SK-N-SH (cell line): ENCODE data around the gene GRAMD1B. TPM values are rescaled to one million over a fixed set of nuclear protein-coding genes. Genes with fewer than 3 reads are reported as not detected.

Experiments used
- CTCF ChIA-PET: fragments of 300-600, 350-600 bp; formaldehyde crosslinking; extraction: SDS; loops from one replicate; lab custom pipeline; 2021; lab: Yijun Ruan, JAX
- POLR2A ChIA-PET: fragments of 350-600 bp; sonication (Branson Sonifier 250); formaldehyde crosslinking; extraction: SDS; loops from one replicate; lab custom pipeline; 2020; ENCODE audit warnings: antibody characterized with exemption, inconsistent platforms; lab: Yijun Ruan, JAX
- DNase-seq: peaks from one replicate; pipeline ENCODE4 v3.0.0; 2012
- H2AFZ ChIP-seq: fragments of 200-600 bp; sonication (generic); 2 replicates; pipeline ENCODE4 v1.8.1; 2016; ENCODE audit warnings: antibody characterized with exemption, mild to moderate bottlenecking, low read depth
- H3F3A ChIP-seq: fragments of 200-600 bp; sonication (generic); replicated peaks from 2 replicates; pipeline ENCODE3; 2016; ENCODE audit warnings: antibody characterized with exemption, mild to moderate bottlenecking; ENCODE audit not compliant: insufficient read depth
- H3K27ac ChIP-seq, 2 experiments: fragments of 200-500 bp in 1 of 2; fragments of 200-600 bp in 1 of 2; sonication (Bioruptor generic) in 1 of 2; sonication (generic), shearing (Covaris generic) in 1 of 2; 2 replicates each; pipeline versions ENCODE4 v1.5.1 to v1.6.1; 2014 to 2016; ENCODE audit warnings: low read depth in 2 of 2, inconsistent platforms in 1 of 2, low read length in 1 of 2, mild to moderate bottlenecking in 1 of 2, mixed read lengths in 1 of 2
- H3K27me3 ChIP-seq: fragments of 200-600 bp; sonication (generic), shearing (Covaris generic); 2 replicates; pipeline ENCODE4 v1.6.1; 2016; ENCODE audit warnings: mixed run types; ENCODE audit not compliant: insufficient read depth
- H3K36me3 ChIP-seq, 2 experiments: fragments of 200-500 bp in 1 of 2; fragments of 200-600 bp in 1 of 2; sonication (Bioruptor generic) in 1 of 2; sonication (generic) in 1 of 2; replicated peaks in 1 of 2; 2 replicates each; pipeline versions ENCODE3 to v1.5.1; 2014 to 2016; ENCODE audit warnings: low read length in 1 of 2, mild to moderate bottlenecking in 1 of 2; ENCODE audit not compliant: insufficient read depth in 2 of 2, control insufficient read depth in 1 of 2
- H3K4me1 ChIP-seq, 2 experiments: fragments of 200-500 bp in 1 of 2; fragments of 200-600 bp in 1 of 2; sonication (Bioruptor generic) in 1 of 2; sonication (generic), shearing (Covaris generic) in 1 of 2; 2 replicates each; pipeline versions ENCODE4 v1.5.1 to v1.6.1; 2014 to 2016; ENCODE audit warnings: low read depth in 1 of 2, low read length in 1 of 2, mixed run types in 1 of 2; ENCODE audit not compliant: insufficient read depth in 2 of 2, control insufficient read depth in 1 of 2
- H3K4me2 ChIP-seq: fragments of 200-600 bp; sonication (generic), shearing (Covaris generic); 2 replicates; pipeline ENCODE4 v1.6.1; 2017; ENCODE audit warnings: mixed run types
- H3K4me3 ChIP-seq, 2 experiments: fragments of 200-500 bp in 1 of 2; fragments of 200-600 bp in 1 of 2; sonication (Bioruptor generic) in 1 of 2; sonication (generic), shearing (Covaris generic) in 1 of 2; 2 replicates each; pipeline versions ENCODE4 v1.5.1 to v1.8.1; 2014 to 2016; ENCODE audit warnings: low read depth in 2 of 2, inconsistent platforms in 1 of 2, low read length in 1 of 2, mild to moderate bottlenecking in 1 of 2, mixed read lengths in 1 of 2, moderate library complexity in 1 of 2
- H3K79me2 ChIP-seq: fragments of 200-600 bp; sonication (generic); 2 replicates; pipeline ENCODE4 v1.8.1; 2017; ENCODE audit warnings: mild to moderate bottlenecking; ENCODE audit not compliant: insufficient read depth
- H3K9ac ChIP-seq: fragments of 200-600 bp; sonication (generic); 2 replicates; pipeline ENCODE4 v1.6.1; 2017; ENCODE audit warnings: mixed run types
- H3K9me2 ChIP-seq: fragments of 200-600 bp; sonication (generic); 2 replicates; pipeline ENCODE4 v1.6.1; 2017; ENCODE audit warnings: mixed run types
- H3K9me3 ChIP-seq: fragments of 200-600 bp; sonication (generic); 2 replicates; pipeline ENCODE4 v1.6.1; 2017; ENCODE audit warnings: mixed run types, mild to moderate bottlenecking, moderate library complexity
- H4K20me1 ChIP-seq: fragments of 200-600 bp; sonication (generic); 2 replicates; pipeline ENCODE4 v1.6.1; 2017; ENCODE audit warnings: mild to moderate bottlenecking, mixed run types; ENCODE audit not compliant: insufficient read depth
- CHD2 ChIP-seq: fragments of 150-350 bp; IDR thresholded peaks from 2 replicates; pipeline ENCODE4 v1.6.1; 2018; ENCODE audit warnings: low read length; ENCODE audit not compliant: partially characterized antibody
- CTCF ChIP-seq: fragments of 200-600 bp; sonication (generic); IDR thresholded peaks from 2 replicates; pipeline ENCODE4 v1.6.1; 2017; ENCODE audit warnings: antibody characterized with exemption, mild to moderate bottlenecking, moderate library complexity
- ELF1 ChIP-seq: IDR thresholded peaks from 2 replicates; pipeline ENCODE4 v1.4.0; 2012
- FOSL2 ChIP-seq: IDR thresholded peaks from 2 replicates; pipeline ENCODE4 v1.4.0; 2012; ENCODE audit warnings: low read depth, mild to moderate bottlenecking, moderate library complexity, borderline replicate concordance
- GABPA ChIP-seq: IDR thresholded peaks from 2 replicates; pipeline ENCODE4 v1.4.0; 2012; ENCODE audit warnings: low read depth, mild to moderate bottlenecking
- GATA2 ChIP-seq: sonication (generic); formaldehyde crosslinking; IDR thresholded peaks from 2 replicates; pipeline ENCODE4 v1.5.0; 2020; ENCODE audit warnings: mild to moderate bottlenecking, missing genetic modification reagents
- MAX ChIP-seq: IDR thresholded peaks from 2 replicates; pipeline ENCODE4 v1.4.0; 2012; ENCODE audit warnings: low read depth
- NFIC ChIP-seq: IDR thresholded peaks from 2 replicates; pipeline ENCODE4 v1.4.0; 2012; ENCODE audit warnings: borderline replicate concordance
- PBX3 ChIP-seq: IDR thresholded peaks from 2 replicates; pipeline ENCODE4; 2012
- POLR2AphosphoS5 ChIP-seq: IDR thresholded peaks from 2 replicates; pipeline ENCODE4 v1.6.1; 2012; ENCODE audit warnings: low read depth, low read length
- RAD21 ChIP-seq: IDR thresholded peaks from 2 replicates; pipeline ENCODE4 v1.6.1; 2012; ENCODE audit warnings: mild to moderate bottlenecking, low read length
- RCOR1 ChIP-seq: fragments of 150-350 bp; IDR thresholded peaks from 2 replicates; pipeline ENCODE4 v1.6.1; 2017; ENCODE audit warnings: antibody characterized with exemption, low read length
- RFX5 ChIP-seq: IDR thresholded peaks from 2 replicates; pipeline ENCODE4 v1.6.1; 2012; ENCODE audit warnings: mild to moderate bottlenecking, improper control_type of control experiment, low read length
- RXRA ChIP-seq: IDR thresholded peaks from 2 replicates; pipeline ENCODE4 v1.4.0; 2012; ENCODE audit warnings: low read depth, mild to moderate bottlenecking, borderline replicate concordance
- SIN3A ChIP-seq: IDR thresholded peaks from 2 replicates; pipeline ENCODE4 v1.6.1; 2012; ENCODE audit warnings: low read depth, mild to moderate bottlenecking, low read length, moderate library complexity, borderline replicate concordance
- SMC3 ChIP-seq: IDR thresholded peaks from 2 replicates; pipeline ENCODE4 v1.6.1; 2012; ENCODE audit warnings: low read depth, low read length, improper control_type of control experiment
- USF2 ChIP-seq: fragments of 150-350 bp; IDR thresholded peaks from 2 replicates; pipeline ENCODE4 v1.6.1; 2017; ENCODE audit warnings: antibody characterized with exemption, low read length, low read depth, borderline replicate concordance
- YY1 ChIP-seq: IDR thresholded peaks from 2 replicates; pipeline ENCODE4 v1.4.0; 2012; ENCODE audit warnings: low read depth, mild to moderate bottlenecking
- ZBTB33 ChIP-seq: IDR thresholded peaks from 2 replicates; pipeline ENCODE4 v1.4.0; 2012; ENCODE audit warnings: low read depth, borderline replicate concordance
- WGBS: methylation state at CpG from one replicate; pipeline ENCODE4 v1.1.6; 2017; ENCODE audit warnings: low lambda C conversion rate; 5-methylcytosine and 5-hydroxymethylcytosine counted together
- polyA plus RNA-seq, 3 experiments: library from polyadenylated mRNA; depleted of rRNA; stranded (reverse); fragments of >200 nt; gene quantifications; 2 replicates each; pipeline ENCODE4 v1.2.3, GENCODE V29; 2012

The GRAMD1B gene
- polyA plus RNA-seq, 1 of the 3 experiments (the other 2 are of a cell fraction), result 14.5 TPM

- Histone ChIP-seq H4K20me1 (no peaks in the 10 kb centered on the region), H2AFZ (no peak overlapping the region), H3K9ac (no peak overlapping the region), H3K27me3 (no peaks in the 10 kb centered on the region), H3F3A (no peaks in the 10 kb centered on the region), H3K36me3 (peaks cover 16 to 31% of the 10 kb centered on the region in 2 experiments), H3K9me3 (no peaks in the 10 kb centered on the region), H3K9me2 (no peaks in the 10 kb centered on the region), H3K4me3 (no peak overlapping the region), H3K79me2 (no peaks in the 10 kb centered on the region), H3K4me2 (no peak overlapping the region), H3K27ac (no peak overlapping the region), H3K4me1 (no peaks in the 10 kb centered on the region)
- POLR2A ChIA-PET, result no interaction called here
- 67% methylated on average over 1 of the region's 1 CpG for WGBS
- CTCF ChIA-PET, result interaction anchor here (0.5 to 2.4 kb wide), 2 partner anchors 11 to 148 kb away, joined by 3 to 11 read pairs; no protein-coding TSS in a partner anchor
- TF ChIP-seq SMC3, result no peak
- TF ChIP-seq RAD21, result no peak
- no peak for TF ChIP-seq ELF1
- no peak for TF ChIP-seq POLR2AphosphoS5
- TF ChIP-seq RFX5, result no peak
- TF ChIP-seq CHD2, result no peak
- no peak for TF ChIP-seq YY1
- no peak for TF ChIP-seq CTCF
- no peak for TF ChIP-seq ZBTB33
- no peak for TF ChIP-seq FOSL2
- no peak for TF ChIP-seq MAX
- TF ChIP-seq GABPA, result no peak
- TF ChIP-seq PBX3, result no peak
- no peak for TF ChIP-seq SIN3A
- no peak for TF ChIP-seq RXRA
- TF ChIP-seq GATA2 (CRISPR knock-in tag), result no peak
- TF ChIP-seq RCOR1, result no peak
- no peak for TF ChIP-seq NFIC
- TF ChIP-seq USF2, result no peak
- DNase-seq, result no peak
These were observed 177.7 kb downstream of the GRAMD1B start for GRCh38 chr11:123607781-123608180.
